Kidney (tissue), 14 donors: Measurements from ENCODE around the gene VPS52. TPM values are rescaled to one million over a fixed set of nuclear protein-coding genes. Genes with fewer than 3 reads are reported as not detected.

Experiments used
- DNase-seq, 5 donors: peaks; one replicate each; pipeline ENCODE4 v3.0.0-alpha.2; 2013 to 2020
- FAIRE-seq: peaks from 2 replicates; lab custom pipeline; 2012; peaks lifted over from hg19 to GRCh38; lab: Jason Lieb, UNC
- H3K27ac ChIP-seq, 2 donors: one replicate each; pipeline ENCODE4 v1.7.0; 2013; ENCODE audit warnings: low read depth in 2 of 2, low read length in 2 of 2, inconsistent platforms in 1 of 2
- H3K27me3 ChIP-seq: one replicate; pipeline ENCODE4 v1.7.1; 2013; ENCODE audit warnings: low read length, inconsistent platforms; ENCODE audit not compliant: control insufficient read depth, insufficient read depth
- H3K36me3 ChIP-seq, 3 donors: one replicate each; pipeline versions ENCODE4 v1.7.0 to v1.7.1; 2013; ENCODE audit warnings: low read length in 3 of 3, control low read depth in 1 of 3, inconsistent platforms in 1 of 3; ENCODE audit not compliant: insufficient read depth in 3 of 3, control insufficient read depth in 2 of 3
- H3K4me1 ChIP-seq, 3 donors: one replicate each; pipeline versions ENCODE4 v1.7.0 to v1.7.1; 2013; ENCODE audit warnings: low read length in 3 of 3, inconsistent platforms in 1 of 3, low read depth in 1 of 3; ENCODE audit not compliant: control insufficient read depth in 2 of 3, insufficient read depth in 2 of 3
- H3K4me3 ChIP-seq, 3 donors: one replicate each; pipeline versions ENCODE4 v1.7.0 to v1.8.1; 2013; ENCODE audit warnings: low read length in 3 of 3, control low read depth in 1 of 3, inconsistent platforms in 1 of 3
- H3K9ac ChIP-seq, 3 donors: one replicate each; pipeline versions ENCODE4 v1.7.0 to v1.7.1; 2013; ENCODE audit warnings: low read length in 3 of 3, control low read depth in 1 of 3, inconsistent platforms in 1 of 3
- H3K9me3 ChIP-seq, 3 donors: one replicate each; pipeline versions ENCODE4 v1.7.0 to v1.7.1; 2013; ENCODE audit warnings: low read length in 3 of 3, control low read depth in 1 of 3, inconsistent platforms in 1 of 3; ENCODE audit not compliant: control insufficient read depth in 2 of 3, insufficient read depth in 1 of 3
- intact Hi-C: fragments of 100-400 bp; cut with DNase I; formaldehyde crosslinking; loops from one replicate; pipeline ENCODE4 v1.11.1; 2022
- polyA plus RNA-seq: library from polyadenylated mRNA; stranded (reverse); fragments of 350-450 nt; fragmentation: Illumina TruSeq; extraction: RNeasy Lipid Tissue Mini Kit (QIAGEN cat#74804); gene quantifications from one replicate; pipeline ENCODE4 v1.2.3, GENCODE V29; 2014; ENCODE audit warnings: low read depth, low replicate concordance; ENCODE audit not compliant: insufficient read depth
- total RNA-seq: library from RNA; stranded (reverse); fragmentation: NEBNext Ultra II Directional; extraction: Animal tissue kit (Norgen Biotek cat#: 25700); gene quantifications from one replicate; pipeline ENCODE4 v1.2.1, GENCODE V29; 2021
- TF ChIP-seq, protein P1 (sequence below): IDR thresholded peaks from 3 replicates; pipeline ENCODE4 v1.5.1; 2012; ENCODE audit warnings: mild to moderate bottlenecking, moderate library complexity, borderline replicate concordance; ENCODE audit not compliant: insufficient read depth; ENCODE audit errors: extremely low read depth
- donor health status: control.
- donor health status: control.
- donor health status: control.
- donor health status: control.
- donor health status: control.
- donor health status: DM: yes; HTN: yes; CAD: no.
- donor health status: Normal renal cell carcinoma (clear cell type).

VPS52 gene
- total and polyA plus RNA-seq, 2 donors from 2014 or later = 35.8 to 64.4 TPM

DNA sequence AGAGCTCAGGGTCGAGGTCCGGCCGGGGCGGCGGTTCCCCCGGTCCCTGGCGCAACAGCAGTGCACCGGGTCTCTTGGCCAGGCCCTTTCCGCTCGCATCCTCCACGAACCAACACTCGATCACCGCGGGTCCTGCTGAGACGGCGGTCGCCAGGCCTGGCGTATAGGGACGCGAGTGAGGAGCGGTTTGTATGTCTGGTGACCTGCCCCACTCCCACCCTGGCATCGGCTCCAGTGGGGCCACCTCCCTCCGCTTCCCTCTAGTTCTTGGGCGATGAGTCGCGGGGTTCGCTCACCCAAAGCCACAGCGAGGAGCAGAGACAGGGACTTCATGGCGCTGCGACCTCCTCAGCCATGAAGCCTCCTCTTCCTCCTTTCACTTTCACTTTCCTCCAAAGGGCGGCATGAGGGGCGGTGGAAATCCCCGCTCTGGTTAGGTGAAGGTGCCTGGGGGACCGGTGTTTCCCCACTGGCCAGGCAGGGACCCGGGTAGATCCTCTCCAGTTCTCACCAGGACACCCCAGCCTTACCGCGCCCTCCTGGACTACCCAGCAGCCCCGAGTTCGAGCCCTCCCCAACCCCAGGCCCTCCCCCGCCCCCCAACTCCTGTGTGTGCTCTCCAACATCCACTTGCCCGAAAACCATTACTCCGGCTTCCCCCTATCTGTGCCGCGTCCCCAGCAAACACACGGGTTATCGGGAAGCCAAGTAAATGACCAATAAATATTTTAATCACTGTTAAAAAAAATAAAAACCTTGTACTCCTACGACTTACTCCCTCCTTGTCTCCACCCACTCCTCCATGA, 42.2 kb upstream of the VPS52 start, which contains the start of gene TAPBP:
TAPBP (minus strand) TSS at position 370 of the 806 bp plus-strand sequence; CDS start at position 333, 37 bp downstream.
- Histone ChIP-seq H3K9me3 (no peaks in the 10 kb centered on the region), H3K27me3 (no peaks in the 10 kb centered on the region), H3K27ac (peak within 1 kb of the TSS; percentile 93 to 98), H3K36me3 (peaks cover 0 to 1% (median 0%) of the 10 kb centered on the region in 3 donors), H3K4me3 (peak within 1 kb of the TSS; percentile 70 to 96 (median 90)), H3K9ac (peak within 1 kb of the TSS; percentile 69 to 94 (median 93)), H3K4me1 (peaks cover 0 to 33% (median 9%) of the 10 kb centered on the region in 3 donors)
- FAIRE-seq (no peak), DNase-seq (peak; percentile 57 to 87 (median 79))
- intact Hi-C loops = no loop called here
- TF ChIP-seq, protein P1, sequence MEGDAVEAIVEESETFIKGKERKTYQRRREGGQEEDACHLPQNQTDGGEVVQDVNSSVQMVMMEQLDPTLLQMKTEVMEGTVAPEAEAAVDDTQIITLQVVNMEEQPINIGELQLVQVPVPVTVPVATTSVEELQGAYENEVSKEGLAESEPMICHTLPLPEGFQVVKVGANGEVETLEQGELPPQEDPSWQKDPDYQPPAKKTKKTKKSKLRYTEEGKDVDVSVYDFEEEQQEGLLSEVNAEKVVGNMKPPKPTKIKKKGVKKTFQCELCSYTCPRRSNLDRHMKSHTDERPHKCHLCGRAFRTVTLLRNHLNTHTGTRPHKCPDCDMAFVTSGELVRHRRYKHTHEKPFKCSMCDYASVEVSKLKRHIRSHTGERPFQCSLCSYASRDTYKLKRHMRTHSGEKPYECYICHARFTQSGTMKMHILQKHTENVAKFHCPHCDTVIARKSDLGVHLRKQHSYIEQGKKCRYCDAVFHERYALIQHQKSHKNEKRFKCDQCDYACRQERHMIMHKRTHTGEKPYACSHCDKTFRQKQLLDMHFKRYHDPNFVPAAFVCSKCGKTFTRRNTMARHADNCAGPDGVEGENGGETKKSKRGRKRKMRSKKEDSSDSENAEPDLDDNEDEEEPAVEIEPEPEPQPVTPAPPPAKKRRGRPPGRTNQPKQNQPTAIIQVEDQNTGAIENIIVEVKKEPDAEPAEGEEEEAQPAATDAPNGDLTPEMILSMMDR = no peak

DNA sequence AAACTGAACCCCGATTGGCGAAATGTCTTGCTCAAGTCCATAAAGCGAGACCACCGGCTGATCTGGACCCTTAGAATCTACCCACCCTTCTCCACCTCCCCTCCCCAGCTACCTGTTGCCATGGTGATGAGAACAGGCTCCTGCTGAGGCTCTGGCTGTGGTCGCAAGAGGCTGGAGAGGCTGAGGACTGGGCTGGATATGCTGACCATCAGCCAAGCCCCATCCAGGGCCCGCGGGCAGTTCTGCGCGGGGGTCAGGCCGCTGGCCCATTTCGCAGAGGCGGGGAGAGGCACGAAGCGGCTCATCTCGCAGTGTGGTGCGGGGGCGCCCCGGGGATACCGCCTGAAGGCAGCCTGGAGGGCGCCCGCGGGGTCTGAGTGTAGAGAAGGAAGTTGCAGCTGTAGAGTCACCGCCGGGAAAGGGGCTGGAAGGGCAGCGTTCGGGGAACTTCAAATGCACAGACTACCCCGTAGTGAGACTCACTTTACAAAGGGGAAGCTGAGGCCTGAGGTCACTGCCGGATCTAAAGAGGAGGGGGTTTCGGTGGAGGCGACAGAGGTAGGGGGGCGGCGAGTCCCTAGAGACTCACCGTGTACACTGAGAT, 41.5 kb upstream of the VPS52 start:
- no peaks in the 10 kb centered on the region for H3K27me3 ChIP-seq
- intact Hi-C loops = no loop called here
- H3K4me1 ChIP-seq = peaks cover 0 to 27% (median 2%) of the 10 kb centered on the region in 3 donors
- H3K9me3 ChIP-seq = no peaks in the 10 kb centered on the region
- H3K4me3 ChIP-seq = peak overlapping the region; percentile 70 to 96 (median 90)
- H3K9ac ChIP-seq = peak overlapping the region; percentile 69 to 94 (median 93)
- TF ChIP-seq, protein P1 = no peak
- H3K36me3 ChIP-seq = no peaks in the 10 kb centered on the region
- no peak for FAIRE-seq
- peak overlapping the region; percentile 93 to 98 for H3K27ac ChIP-seq
- peak; percentile 56 to 84 (median 66) for DNase-seq

DNA sequence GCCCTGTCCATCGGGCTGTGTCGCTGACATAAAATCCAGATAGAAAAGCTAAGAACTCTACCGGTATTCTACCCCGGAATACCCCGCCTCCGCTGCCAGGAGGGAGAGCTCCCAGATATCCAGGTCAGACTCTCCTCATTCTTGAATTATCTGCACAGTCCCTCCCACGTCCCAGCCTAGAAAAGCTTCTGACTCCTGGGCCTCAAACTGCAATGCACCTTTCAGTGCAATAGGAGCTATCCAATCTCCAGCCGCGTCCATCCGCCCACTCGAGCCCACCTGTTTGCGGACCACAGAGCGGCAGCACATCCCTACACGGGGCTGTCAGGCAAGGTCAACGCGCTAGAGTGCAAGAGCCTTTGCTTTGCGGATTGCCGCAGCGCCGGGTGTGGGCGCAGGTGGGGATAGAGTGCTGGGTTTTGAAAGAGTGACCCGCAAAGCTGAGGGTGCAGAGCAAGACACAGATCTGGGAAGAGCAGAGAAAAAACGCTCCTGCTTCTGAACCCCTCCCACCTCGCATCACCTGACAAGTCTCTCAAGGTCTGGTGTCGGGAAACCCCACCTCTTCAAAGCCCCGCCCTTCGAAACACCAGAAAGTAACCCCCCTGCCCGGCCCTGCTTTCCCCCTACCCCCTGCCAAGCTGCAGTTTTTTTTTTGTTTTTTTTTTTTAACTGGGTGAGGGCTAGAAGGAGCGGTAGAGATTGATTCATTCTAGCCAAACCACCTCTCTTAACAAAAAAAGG, 40.9 kb upstream of the VPS52 start:
- peak; percentile 73 to 87 (median 83) for DNase-seq
- no peaks in the 10 kb centered on the region for H3K9me3 ChIP-seq
- peak overlapping the region; percentile 38 to 94 (median 93) for H3K9ac ChIP-seq
- H3K4me3 ChIP-seq = peak overlapping the region; percentile 70 to 96 (median 90)
- H3K36me3 ChIP-seq = no peaks in the 10 kb centered on the region
- TF ChIP-seq, protein P1 = no peak
- H3K27me3 ChIP-seq = no peaks in the 10 kb centered on the region
- intact Hi-C loops = no loop called here
- H3K4me1 ChIP-seq = peaks cover 0 to 27% (median 2%) of the 10 kb centered on the region in 3 donors
- peak overlapping the region; percentile 93 to 98 for H3K27ac ChIP-seq
- no peak for FAIRE-seq
